Loucy (cell line): ENCODE results near the gene VCAN.

Experiments used
- CTCF ChIP-seq: fragments of 200-600 bp; sonication (generic); conservative IDR thresholded peaks from 2 replicates; pipeline ENCODE4 v1.5.1; 2014; ENCODE audit warnings: mild to moderate bottlenecking, antibody characterized with exemption, low read length
- EZH2phosphoT487 ChIP-seq: fragments of 200-600 bp; IDR thresholded peaks from 2 replicates; pipeline ENCODE4 v1.6.1; 2018; ENCODE audit warnings: antibody characterized with exemption, mild to moderate bottlenecking, moderate library complexity, borderline replicate concordance

GRCh38 chr5:83453937-83454336 lies 17.6 kb upstream of the VCAN start:
- no peak for TF ChIP-seq CTCF
- no peak for TF ChIP-seq EZH2phosphoT487
